Retinal pigment epithelial cell (primary cell): ENCODE results near the gene RNF217.

Experiments used
- DNase-seq: peaks from one replicate; pipeline ENCODE4 v3.0.0-alpha.2; 2010; ENCODE audit warnings: low read depth
- H3K4me3 ChIP-seq: 2 replicates; pipeline ENCODE4 v1.5.1; 2011; ENCODE audit warnings: mild to moderate bottlenecking, low read length, control low read depth, moderate library complexity
- CTCF ChIP-seq: conservative IDR thresholded peaks from 2 replicates; pipeline ENCODE4 v1.5.1; 2011; ENCODE audit warnings: low read depth, low read length, control low read depth, inconsistent platforms

The RNF217 gene

DNA sequence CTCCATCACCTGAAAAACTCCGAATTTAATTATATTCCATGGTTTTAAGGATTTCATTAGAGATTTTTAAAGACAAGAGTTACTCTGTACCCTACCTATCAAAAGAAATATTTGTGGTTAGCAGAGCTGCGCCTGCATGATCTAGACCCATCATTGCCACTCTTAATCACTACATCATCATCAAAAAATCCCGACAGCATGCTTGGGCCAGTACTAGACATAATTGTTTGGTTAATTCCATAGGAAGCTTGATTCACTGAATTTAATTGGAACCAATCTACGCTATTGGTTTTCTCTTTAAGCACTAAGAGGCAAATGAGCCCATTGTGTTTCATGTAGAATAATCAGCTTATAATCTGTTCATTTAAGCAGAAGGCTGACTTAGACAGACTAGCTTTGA, 33.4 kb upstream of the RNF217 start:
- no peak for TF ChIP-seq CTCF
- no peak overlapping the region for H3K4me3 ChIP-seq
- peak; percentile 69 for DNase-seq

DNA sequence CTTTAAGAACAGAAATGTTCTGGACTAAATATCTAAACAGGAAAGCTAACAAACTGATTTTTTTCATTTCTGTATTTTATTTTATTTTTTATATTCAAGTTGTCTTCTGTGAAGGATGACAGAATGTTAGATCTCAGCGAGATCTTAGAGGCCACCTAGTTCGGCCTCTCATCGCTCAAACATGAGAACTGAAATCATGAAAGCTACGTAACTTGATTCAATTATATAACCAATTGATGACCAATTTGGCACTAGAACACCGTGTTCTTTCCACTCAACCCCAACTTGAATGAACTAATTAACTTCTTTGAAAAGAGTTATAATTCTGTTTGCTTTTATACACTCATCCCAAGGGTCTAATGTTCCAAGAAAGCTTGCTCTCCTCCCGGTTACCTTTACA, 24.6 kb upstream of the RNF217 start:
- no peak overlapping the region for H3K4me3 ChIP-seq
- no peak for DNase-seq
- no peak for TF ChIP-seq CTCF

- no peak for TF ChIP-seq CTCF
- no peak for DNase-seq
- H3K4me3 ChIP-seq = no peak overlapping the region
These were observed 21.0 kb upstream of the RNF217 start for GRCh38 chr6:124941259-124941658.

DNA sequence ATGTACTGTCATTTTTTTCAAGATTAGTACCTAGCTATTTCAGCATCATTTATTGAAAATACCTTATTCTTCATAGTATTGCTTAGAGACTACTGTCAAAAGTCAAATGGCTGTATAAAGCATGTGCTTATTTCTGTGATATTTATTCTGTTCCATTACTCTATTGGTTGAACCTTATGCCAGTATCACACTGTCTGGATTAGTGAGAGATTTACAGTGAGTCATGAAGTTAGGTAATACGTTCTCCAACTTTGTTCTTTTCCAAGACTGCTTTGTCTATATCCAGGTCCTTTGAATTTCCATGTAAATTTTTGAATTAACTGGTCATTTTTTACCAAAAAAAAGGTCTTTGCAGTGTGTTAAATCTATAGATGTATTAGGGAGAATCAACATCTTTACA, 18.6 kb upstream of the RNF217 start:
- no peak for TF ChIP-seq CTCF
- DNase-seq = peak; percentile 70
- no peak overlapping the region for H3K4me3 ChIP-seq

DNA sequence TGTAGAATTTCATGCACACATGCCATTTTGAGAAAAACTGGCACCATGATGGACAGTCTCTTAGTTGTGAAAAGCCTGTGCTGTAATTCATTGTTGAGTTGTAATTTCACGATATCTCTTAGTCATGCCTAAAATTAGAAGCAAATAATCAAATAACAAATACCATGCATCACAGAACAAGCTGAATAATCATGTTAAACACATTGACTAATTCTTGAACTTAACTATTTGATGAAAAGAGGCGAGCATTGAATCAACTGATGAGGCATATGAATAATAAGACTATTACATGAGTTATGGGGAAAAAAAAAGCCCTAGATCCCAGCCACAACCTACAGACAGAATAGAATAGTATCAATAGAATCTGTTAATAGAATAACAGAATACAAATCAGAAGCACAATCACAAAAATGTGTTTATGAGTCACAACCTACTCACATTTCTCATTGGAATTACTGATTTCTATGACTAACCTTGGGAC, 14.2 kb upstream of the RNF217 start:
- H3K4me3 ChIP-seq = no peak overlapping the region
- DNase-seq = peak; percentile 66
- TF ChIP-seq CTCF = no peak

DNA sequence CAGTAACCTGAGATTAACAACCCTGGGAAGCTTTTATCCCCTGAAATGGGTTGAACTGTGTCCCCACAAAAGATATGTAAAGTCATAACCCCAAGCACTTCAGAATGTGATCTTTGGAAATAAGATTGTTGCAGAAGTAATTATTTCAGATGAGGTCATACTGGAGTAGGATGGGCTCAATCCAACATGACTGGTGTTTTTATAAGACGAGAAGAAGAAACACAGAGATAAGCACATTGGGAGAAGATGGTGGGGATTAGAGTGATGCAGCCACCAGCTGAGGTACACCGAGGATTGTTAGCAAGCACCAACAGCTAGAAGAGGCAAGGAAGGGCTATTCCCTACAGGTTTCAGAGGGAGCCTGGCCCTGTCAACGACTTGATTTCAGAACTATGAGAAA, 12.5 kb upstream of the RNF217 start:
- H3K4me3 ChIP-seq = no peak overlapping the region
- no peak for TF ChIP-seq CTCF
- no peak for DNase-seq

DNA sequence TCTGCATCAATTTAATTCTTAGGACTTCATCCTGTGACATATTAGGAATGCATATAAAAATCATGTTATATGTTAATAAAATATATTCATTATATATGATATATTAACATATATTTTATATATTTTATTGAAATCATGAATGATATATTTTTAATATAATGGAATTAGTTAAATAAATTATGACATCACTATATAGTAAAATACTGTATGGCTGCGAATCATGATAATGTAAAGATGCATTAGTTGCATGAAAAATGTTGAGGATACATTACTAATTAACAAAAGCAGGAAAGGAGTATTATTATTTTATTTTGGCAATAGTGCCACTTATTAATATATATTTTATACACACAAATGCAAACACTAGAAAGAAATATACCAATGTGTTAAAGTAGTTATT, 8.4 kb upstream of the RNF217 start:
- no peak overlapping the region for H3K4me3 ChIP-seq
- TF ChIP-seq CTCF = no peak
- no peak for DNase-seq
